SK-N-SH (cell line): ENCODE results near the gene SLC2A9.

ENCODE experiments used
- EP300 ChIP-seq, 2 experiments: IDR thresholded peaks; 2 replicates each; pipeline versions ENCODE4 v1.4.0 to v1.6.1; 2012; ENCODE audit warnings: borderline replicate concordance in 1 of 2, low read depth in 1 of 2, low read length in 1 of 2
- POLR2AphosphoS5 ChIP-seq: IDR thresholded peaks from 2 replicates; pipeline ENCODE4 v1.6.1; 2012; ENCODE audit warnings: low read depth, low read length
- RFX5 ChIP-seq: IDR thresholded peaks from 2 replicates; pipeline ENCODE4 v1.6.1; 2012; ENCODE audit warnings: mild to moderate bottlenecking, improper control_type of control experiment, low read length
- TF ChIP-seq, protein P1 (sequence below): fragments of 200-600 bp; sonication (generic); IDR thresholded peaks from 2 replicates; pipeline ENCODE4 v1.6.1; 2017; ENCODE audit warnings: antibody characterized with exemption, mild to moderate bottlenecking, moderate library complexity

- TF ChIP-seq RFX5 (no peak), POLR2AphosphoS5 (no peak), EP300 (IDR thresholded peaks at IDR 0.05; ENCODE audit: borderline replicate concordance in 1 of 2, low read depth in 1 of 2, low read length in 1 of 2) (no peak)
- TF ChIP-seq, protein P1, sequence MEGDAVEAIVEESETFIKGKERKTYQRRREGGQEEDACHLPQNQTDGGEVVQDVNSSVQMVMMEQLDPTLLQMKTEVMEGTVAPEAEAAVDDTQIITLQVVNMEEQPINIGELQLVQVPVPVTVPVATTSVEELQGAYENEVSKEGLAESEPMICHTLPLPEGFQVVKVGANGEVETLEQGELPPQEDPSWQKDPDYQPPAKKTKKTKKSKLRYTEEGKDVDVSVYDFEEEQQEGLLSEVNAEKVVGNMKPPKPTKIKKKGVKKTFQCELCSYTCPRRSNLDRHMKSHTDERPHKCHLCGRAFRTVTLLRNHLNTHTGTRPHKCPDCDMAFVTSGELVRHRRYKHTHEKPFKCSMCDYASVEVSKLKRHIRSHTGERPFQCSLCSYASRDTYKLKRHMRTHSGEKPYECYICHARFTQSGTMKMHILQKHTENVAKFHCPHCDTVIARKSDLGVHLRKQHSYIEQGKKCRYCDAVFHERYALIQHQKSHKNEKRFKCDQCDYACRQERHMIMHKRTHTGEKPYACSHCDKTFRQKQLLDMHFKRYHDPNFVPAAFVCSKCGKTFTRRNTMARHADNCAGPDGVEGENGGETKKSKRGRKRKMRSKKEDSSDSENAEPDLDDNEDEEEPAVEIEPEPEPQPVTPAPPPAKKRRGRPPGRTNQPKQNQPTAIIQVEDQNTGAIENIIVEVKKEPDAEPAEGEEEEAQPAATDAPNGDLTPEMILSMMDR = no peak
Observed at GRCh38 chr4:9861561-9861960, 159.7 kb downstream of the SLC2A9 start.
